HG03439 (cell line): ENCODE measurements around the gene KLHDC10.
A peak's percentile ranks its signal among the peaks of the same experiment; 100 is the strongest.
"Not testable (repeated sequence)": the region's sequence is repeated elsewhere in the genome, so short reads cannot be mapped to it uniquely, and the experiment has no call there.

Experiments
- ATAC-seq: cut with Tn5 transposase; IDR thresholded peaks from one replicate; pipeline ENCODE4 v1.9.1; 2021; ENCODE audit warnings: mild to moderate bottlenecking, moderate library complexity; ENCODE audit not compliant: unreplicated experiment

The KLHDC10 gene, protein sequence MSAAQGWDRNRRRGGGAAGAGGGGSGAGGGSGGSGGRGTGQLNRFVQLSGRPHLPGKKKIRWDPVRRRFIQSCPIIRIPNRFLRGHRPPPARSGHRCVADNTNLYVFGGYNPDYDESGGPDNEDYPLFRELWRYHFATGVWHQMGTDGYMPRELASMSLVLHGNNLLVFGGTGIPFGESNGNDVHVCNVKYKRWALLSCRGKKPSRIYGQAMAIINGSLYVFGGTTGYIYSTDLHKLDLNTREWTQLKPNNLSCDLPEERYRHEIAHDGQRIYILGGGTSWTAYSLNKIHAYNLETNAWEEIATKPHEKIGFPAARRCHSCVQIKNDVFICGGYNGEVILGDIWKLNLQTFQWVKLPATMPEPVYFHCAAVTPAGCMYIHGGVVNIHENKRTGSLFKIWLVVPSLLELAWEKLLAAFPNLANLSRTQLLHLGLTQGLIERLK

DNA sequence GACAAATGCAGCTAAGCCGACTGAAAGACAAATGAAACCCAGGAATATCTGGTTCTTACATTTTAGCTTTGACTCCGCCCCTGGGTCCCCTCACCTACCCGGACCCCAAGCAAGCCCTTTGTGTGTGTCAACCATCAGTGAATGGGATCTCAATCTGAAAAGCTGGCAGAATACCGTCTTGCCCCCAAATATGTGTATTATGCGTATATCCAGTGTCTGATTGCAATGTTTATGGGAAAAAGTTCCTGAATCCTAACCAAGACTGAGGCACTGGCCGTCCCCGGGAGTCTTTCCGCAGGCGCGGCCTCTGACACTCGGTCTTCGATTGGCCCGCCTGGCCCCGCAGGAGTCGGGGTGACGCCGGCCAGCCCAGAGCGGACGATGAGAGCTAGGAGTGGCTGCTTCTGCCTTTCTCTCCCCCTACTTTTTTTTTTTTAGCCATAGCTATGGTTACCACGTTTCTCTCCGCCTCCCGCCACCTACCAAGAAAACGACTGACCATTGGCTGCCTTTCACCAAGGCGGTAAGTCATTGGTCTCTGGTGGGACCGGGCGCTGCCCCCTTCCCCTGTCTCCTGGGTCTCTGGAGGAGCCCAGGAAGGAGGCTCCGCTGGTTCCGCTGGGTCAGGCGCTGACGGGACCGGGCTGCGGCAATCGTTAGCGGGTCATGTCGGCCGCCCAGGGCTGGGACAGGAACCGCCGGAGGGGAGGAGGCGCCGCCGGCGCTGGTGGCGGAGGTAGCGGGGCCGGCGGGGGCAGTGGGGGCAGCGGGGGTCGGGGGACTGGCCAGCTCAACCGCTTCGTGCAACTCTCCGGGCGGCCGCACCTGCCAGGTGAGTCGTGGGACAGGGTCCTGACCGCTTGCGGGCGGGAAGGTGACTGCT is at the start of gene KLHDC10:
TSS of gene KLHDC10 (plus strand) at position 557 of the 883 bp plus-strand sequence. CDS start at position 667, 110 bp downstream.
- ATAC-seq = peak; percentile 93

DNA sequence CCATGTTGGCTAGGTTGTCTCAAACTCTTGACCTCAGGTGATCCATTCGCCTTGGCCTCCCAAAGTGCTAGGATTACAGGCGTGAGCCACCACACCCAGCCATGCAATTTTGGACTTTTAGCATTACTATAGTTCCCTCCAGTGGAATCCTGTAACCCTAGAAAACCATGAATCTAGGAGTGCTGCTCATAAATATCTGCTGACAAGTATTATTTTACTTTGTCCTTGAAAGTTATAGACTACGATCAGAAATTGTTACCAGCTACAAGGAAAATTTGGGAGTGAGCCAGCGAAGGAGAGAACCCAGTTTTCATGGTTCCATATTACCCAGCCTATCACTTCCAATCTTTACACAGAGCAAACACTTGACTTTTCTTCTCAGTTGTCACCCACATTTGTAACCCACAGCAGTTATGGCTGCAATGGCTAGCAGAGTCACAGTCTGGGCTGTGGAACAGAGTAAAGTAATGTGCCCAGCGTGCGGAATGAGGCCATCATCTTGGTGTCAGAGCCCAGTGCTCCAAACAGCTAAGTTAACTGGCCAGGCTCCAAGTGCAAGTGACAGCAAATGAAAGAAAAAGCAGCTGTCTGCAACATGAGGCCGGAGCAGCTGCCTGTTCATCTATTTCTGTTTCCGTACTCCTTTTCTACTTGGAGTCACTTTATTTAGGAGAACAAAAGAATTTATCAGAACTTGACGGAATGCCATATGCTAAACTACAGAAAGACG is 49.1 kb upstream of the KLHDC10 start:
- ATAC-seq = no peak

DNA sequence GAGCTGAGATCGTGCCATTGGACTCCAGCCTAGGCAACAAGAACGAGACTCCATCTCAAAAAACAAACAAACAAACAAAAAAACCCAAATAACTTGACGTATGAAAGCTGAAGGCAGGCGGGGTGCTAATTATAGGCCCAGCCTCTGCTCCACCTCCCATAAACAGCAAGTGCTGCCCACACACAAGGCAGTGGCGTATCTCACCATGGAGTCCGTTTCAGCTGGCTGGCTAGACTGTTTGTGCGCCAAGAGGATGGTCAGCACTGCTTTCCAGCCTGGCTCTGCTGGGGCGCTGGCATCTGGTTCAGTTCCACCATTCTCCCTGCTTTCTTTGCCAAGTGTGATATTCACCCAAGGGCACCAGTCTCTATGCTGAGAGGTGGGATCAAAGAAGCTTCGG is 48.2 kb upstream of the KLHDC10 start:
- no peak for ATAC-seq

DNA sequence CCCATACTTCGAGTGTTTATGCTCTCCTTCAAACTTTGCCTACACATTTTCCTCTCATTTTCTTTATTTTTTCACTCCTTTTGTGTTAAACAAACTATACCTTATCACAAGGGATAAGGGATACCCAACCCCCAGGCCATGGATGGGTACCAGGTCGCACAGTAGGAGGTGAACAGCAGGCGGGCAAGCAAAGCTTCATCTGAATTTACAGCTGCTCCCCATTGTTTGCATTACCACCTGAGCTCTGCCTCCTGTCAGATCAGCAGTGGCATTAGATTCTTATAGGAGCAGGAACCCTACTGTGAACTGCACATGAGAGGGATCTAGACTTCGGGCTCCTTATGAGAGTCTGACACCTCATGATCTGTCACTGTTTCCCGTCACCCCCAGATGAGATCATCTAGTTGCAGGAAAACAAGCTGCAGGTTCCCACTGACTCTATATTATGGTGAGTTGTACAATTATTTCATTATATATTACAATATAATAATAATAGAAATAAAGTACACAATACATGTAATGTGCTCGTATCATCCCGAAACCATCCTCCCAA is 47.6 kb upstream of the KLHDC10 start:
- ATAC-seq = no peak

DNA sequence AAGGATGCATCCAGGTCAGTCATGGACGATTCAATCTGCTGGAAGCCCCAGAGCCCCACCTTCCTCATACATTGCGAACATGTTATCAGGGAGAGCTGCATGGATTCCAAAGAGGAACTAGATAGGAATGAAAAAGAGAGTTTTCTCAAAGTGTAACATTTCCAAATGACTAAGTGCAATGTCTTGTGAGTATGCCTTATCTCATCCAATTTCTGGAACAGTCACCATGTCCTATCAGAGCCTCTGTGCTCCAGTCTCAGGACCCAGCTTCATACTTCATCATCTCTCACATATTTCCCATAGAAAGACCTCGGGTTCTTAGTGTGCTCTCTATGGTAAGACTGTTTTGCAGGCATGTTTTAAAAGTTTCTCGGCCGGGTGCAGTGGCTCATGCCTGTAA is 45.9 kb upstream of the KLHDC10 start:
- no peak for ATAC-seq

DNA sequence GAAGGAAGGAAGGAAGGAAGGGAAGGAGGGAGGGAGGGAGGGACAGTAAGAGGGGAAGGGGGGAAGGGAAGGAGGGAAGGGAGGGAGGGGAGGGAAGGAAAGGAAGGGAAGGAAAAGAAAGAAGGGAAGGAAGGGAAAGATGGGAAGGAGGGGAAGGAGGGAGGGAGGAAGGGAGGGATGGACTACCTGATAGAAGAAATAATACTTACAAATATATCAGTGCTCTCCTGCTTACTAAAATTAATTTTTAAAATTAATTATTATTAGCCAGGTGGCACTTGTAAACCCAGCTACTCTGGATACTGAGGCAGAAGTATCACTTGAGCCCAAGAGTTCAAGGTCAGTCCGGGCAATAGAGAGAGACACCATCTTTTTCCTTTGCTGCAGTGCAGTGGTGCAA is 37.6 kb upstream of the KLHDC10 start:
- ATAC-seq = no peak

DNA sequence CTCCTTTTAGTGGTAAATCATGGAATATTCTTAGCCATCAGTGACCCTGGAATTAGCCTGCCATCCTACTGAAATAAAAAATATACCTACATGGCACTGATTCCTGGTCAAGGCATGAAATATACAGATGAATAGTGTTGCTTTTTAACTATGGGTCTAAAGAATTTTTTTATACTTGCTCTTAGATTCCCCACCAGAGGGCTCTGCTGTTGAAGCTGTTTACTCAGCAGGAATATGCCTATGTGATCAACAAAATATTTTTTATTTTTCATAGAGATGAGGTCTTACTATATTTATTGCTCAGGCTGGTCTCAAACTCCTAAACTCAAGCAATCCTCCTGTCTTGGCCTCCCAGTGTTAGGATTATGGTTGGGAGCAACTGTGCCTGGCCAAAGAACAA is 32.6 kb upstream of the KLHDC10 start:
- no peak for ATAC-seq

DNA sequence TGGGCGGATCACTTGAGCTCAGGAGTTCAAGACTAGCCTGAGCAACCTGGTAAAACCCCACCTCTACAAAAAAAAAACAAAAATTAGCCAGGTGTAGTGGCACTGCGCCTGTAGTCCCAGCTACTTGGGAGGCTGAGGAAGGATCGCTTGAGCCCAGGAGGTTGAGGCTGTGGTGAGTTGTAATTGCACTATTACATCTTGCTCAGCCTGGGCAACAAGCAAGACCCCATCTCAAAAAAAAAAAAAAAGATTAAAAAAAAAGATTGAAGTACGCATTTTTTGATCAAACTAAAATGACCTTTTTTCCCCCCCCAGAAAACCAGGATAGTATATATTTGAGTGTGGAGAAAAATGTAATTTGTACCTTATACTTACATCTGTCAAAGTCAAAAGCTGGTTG is 29.8 kb upstream of the KLHDC10 start:
- no peak for ATAC-seq

DNA sequence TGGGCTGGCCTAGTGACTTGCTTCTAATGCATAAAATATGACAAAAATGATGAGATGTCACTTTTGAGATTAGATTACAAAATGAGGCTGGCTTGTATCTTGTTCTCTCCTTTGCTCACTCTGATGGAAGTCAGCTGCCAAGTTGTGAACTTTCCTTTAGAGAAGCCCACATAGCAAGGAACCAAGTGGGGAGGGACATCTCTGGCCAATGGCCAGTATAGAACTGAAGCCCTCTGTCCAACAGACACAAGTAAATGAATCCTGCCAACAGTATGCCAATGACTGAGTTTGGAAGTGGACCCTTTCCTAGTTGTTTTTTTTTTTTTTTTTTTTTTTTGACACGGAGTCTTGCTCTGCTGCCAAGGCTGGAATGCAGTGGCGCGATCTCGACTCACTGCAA is 22.5 kb upstream of the KLHDC10 start:
- ATAC-seq = no peak

DNA sequence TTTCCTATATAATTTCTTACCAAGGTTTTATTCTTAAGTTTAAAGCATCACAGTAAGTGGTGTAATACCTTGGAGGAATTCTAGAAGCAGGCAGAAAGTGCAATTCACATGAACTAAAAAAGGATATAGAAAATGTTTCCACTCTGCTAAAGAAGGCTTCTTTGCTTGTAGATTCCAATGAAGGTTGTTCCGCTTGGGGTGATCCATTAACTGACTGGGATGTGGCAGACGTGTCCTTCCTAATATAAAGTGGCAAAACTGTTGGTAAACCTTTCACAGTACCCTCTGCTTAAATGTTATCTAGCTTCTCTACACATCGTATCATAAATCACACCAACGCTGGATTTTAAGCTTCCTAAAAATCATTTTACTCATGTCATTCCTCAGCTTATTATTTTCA is 21.4 kb upstream of the KLHDC10 start:
- ATAC-seq = no peak

DNA sequence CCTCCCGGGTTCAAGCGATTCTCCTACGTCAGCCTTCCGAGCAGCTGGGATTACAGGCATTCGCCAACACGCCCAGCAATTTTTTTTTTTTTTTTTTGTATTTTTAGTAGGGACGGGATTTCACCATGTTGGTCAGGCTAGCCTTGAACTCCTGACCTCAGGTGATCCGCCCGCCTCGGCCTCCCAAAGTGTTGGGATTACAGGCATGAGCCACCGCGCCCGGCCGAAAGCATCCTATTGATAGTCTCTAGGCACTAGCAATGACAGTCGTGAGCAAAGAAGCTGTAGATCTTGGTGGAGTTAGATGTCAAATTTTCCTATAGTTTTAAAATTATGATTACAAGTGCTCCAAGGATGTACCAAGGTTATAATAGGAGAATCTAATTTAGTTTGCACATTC is 18.1 kb upstream of the KLHDC10 start:
- ATAC-seq = not testable (repeated sequence)

DNA sequence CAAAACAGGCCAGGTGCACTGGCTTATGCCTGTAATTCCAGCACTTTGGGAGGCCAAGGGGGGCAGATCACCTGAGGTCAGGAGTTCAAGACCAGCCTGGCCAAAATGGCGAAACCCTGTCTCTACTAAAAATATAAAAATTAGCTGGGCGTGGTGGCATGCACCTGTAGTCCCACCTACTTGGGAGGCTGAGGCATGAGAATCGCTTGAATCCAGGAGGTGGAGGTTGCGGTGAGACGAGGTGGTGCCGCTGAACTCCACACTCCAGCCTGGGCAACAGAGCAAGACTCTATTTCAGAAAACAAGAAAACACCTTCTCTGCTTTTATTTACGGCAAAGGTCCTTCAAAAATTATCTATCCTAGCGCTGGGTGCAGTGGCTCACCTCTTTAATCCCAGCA is 15.1 kb upstream of the KLHDC10 start:
- ATAC-seq = not testable (repeated sequence)

DNA sequence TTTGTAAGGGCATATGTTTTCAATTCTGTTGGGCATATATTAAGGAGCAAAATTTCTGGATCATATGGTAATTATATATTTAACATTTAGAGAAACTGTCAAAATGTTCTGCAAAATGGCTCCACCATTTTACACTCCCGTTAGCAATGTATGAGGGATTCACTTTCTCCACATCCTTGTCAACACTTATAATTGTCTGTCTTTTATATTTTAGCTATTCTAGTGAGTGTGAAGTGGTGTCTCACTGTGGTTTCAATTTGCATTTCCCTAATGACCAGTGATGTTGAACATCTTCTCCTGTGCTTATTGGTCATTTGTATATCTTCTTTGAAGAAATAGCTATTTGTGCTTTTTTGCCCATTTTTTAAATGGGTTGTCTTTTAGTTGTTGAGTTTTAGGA is 8.1 kb upstream of the KLHDC10 start:
- no peak for ATAC-seq

DNA sequence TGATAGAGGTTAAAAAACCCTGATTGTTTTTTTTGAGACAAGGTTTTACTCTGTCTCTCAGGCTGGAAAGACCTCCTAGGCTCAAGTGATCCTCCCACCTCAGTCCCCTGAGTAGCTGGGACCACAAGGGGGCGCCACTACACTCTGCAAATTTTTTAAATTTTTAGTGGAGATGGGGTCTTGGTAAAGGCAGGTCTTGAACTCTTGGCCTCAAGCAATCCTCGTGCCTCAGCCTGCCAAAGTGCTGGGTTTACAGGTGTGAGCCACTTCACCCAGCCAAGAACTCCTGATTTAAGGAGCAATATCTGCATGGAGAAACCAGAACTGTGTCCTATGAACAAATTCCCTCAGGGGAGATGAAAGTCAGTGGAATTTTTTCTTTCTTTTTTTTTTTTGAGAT is 7.3 kb upstream of the KLHDC10 start:
- no peak for ATAC-seq

DNA sequence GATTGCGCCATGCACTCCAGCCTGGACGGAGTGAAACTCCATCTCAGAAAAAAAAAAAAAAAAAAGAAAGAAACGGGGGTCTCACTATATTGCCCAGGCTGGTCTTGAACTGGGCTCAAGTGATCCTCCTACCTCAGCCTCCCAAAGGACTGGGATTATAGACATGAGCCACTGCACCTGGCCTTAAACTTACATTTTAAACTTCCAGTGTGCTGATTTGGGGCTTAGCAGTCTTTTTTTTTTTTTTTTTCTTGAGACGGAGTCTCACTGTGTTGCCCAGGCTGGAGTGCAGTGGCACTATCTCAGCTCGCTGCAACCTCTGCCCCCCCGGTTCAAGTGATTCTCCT is 5.8 kb upstream of the KLHDC10 start:
- not testable (repeated sequence) for ATAC-seq

DNA sequence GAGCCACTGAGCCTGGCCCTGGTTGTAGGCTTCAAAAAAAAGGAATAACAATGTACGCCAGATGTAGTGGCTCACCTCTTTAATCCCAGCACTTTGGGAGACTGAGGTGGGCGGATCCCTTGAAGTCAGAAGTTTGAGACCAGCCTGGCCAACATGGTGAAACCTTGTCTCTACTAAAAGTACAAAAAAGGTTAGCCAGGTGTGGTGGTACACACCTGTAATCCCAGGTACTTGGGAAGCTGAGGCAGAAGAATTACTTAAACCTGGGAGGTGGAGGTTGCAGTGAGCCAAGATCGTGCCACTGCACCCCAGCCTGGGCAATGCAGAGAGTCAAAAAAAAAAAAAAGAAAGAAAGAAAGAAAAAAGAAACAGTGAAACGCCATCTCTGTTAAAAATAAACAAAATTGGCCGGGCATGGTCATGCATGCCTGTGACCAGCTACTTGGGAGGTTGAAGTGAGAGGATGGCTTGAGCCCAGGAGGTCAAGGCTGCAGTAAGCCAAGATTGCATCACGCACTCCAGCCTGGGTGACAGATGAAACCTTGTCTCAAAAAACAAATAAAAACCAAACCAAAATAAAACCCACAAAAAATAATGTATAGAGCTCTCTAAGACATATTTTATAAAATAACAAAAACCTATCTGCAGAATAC is 4.7 kb upstream of the KLHDC10 start:
- ATAC-seq = no peak

DNA sequence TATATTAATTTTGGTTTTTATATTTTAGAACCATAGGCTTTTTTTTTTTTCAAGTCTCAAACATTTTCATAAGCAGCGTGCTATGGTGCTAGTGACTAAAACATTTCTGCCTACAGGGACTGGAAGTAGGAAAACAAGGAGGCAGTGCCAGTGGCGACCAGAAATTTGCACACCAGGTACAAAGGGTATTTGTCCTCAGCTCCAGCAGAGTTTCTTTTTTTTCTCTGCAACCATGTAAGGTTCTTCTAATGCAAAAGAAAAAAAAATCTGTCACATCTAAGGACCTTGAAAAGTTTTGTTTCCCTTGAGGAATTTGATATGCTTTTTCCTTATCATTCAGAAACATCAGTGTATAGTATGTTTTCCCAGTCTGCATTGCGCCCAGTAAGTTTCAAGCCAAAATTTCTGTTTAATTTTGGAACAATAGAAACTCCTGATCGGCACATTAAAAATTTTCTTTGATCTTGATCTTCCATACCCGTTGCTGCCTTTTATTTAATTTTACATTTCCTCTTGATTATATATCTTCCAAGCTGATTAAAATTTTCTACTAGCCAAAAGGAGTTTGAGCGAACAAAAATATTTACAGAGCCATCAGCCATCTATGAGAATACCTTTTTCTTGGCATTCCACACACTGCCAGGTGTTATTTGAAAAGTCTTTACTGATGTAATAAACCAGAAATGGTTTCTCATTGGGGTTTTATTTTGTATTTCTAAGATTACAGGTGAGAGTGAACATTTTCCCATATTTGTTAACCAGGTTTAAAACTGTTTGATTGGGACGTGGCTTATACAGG is 956 bp upstream of the KLHDC10 start:
- ATAC-seq = no peak

DNA sequence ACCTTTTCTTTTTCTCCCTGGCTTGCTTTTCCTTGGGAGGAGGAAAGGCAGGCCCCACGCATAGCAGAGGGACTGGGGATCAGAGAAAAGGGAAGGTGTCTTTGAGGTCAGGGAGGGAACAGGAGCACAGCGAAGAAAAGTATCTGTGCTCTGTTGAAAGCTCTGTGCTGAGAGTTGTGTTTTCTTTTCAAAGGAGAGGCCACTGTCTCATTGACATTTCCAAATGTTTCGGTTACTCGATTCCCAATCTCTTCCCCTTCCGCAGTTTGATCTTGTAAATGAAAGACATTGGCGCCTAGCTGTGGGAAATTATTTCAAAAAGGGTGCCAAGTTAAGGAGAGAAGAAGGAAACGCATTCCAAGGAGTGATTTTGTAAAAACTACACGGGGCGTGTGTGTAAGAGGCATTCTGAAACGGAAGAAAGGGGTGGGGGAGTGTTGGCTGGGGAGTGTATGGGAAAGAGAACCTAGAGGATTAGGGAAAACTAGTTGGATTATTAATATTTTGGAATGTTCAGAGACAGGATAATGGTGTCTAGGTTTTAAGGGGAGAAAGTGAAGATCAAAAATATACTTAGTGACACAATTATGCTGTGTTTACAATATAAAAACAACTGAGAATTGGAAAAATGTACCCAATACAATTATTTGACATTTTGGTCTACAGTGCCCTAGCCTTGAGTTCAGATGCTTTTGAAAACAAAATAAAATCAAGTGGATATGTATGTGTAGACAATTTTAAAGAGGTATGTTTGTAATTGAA is 708 bp downstream of the KLHDC10 start:
- peak; percentile 5 for ATAC-seq
